T-helper 1 cell (primary cell): ENCODE measurements around the gene R3HDM2.
"Not testable (repeated sequence)": the region's sequence is repeated elsewhere in the genome, so short reads cannot be mapped to it uniquely, and the experiment has no call there.

Source experiments
- DNase-seq, 5 donors: peaks; one replicate each; pipeline ENCODE4 v3.0.0-alpha.2; 2012 to 2020

The R3HDM2 gene

GRCh38 chr12:57419495-57419894, 11.3 kb downstream of the R3HDM2 start:
- no peak for DNase-seq

GRCh38 chr12:57418255-57418654, 12.6 kb downstream of the R3HDM2 start:
- DNase-seq: no peak

DNA sequence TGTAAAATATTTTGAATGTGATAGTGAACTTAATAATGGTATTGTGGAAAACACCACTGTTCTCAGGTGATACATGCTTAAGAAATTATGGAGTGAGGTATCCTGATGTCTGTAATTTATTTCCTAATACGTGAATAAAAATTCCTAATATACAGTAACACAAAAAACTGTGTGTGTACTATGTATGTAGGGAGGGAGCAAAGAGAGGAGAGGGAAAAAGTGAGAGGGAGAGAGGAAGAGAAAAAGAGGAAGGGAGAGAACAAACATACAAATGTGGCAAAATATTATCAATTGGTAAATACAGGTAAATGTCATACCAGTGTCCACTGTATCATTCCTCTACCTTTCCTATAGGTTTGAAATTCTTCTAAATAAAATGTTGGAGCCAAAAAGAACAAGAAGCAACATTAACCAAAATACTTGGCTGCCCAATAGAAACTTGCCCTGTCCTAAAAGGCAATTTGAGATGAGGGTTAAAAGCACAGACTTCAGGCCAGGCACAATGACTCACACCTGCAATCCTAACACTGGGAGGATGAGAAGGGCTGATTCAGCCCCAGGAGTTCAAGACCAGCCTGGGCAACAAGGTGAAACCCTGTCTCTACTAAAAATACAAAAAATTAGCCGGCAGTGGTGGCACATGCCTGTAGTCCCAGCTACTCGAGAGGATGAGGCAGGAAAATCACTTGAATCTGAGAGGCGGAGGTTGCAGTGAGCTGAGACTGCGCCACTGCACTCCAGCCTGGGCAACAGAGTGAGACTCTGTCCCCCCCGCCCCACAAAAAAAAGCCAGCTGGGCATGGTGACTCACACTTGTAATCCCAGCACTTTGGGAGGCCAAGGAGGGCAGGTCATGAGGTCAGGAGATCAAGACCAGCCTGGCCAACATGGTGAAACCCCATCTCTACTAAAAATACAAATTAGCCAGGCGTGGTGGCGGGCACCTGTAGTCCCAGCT, 14.5 kb downstream of the R3HDM2 start:
- DNase-seq: no peak

GRCh38 chr12:57415088-57415487, 15.8 kb downstream of the R3HDM2 start:
- DNase-seq: no peak

- DNase-seq: not testable (repeated sequence)
Observed at GRCh38 chr12:57414160-57414559, 16.7 kb downstream of the R3HDM2 start.

DNA sequence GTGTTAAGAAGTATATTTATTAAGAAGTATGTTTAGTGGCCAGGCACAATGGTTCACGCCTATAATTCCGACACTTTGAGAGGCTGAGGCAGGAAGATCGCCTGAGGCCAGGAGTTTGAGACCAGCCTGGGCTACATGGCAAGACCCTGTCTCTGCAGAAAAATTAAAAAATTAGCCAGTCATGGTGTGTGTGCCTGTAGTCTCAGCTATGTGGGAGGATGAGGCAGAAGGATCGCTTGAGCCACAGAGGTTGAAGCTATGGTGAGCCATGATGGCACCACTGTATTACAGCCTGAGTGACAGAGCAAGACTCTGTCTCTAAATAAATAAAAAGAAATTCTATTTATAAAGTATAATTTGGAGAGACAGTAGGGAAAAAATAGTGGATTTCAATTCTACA, 20.3 kb downstream of the R3HDM2 start:
- no peak for DNase-seq

- no peak for DNase-seq
Observed at GRCh38 chr12:57404966-57405640, 25.7 kb downstream of the R3HDM2 start.

GRCh38 chr12:57402156-57402555, 28.7 kb downstream of the R3HDM2 start:
- not testable (repeated sequence) for DNase-seq

DNA sequence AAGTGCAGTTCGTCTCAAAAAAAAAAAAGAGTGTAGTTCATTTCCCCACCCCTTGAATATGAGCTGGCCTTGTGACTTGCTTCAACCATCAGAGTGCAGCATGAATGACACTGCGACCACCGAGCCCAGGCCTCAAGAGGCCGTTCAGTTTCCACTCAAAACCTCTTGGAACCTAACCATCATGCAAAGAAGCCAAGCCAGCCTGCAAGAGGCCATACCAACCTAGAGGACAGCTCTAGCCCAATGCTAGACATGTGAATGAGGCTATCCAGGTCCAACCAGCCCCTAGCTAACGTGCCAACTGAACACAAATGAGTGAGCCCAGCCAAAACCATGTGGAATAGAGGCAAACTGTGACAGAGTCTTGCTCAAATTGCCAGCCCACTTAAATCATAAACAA, 29.7 kb downstream of the R3HDM2 start:
- no peak for DNase-seq

DNA sequence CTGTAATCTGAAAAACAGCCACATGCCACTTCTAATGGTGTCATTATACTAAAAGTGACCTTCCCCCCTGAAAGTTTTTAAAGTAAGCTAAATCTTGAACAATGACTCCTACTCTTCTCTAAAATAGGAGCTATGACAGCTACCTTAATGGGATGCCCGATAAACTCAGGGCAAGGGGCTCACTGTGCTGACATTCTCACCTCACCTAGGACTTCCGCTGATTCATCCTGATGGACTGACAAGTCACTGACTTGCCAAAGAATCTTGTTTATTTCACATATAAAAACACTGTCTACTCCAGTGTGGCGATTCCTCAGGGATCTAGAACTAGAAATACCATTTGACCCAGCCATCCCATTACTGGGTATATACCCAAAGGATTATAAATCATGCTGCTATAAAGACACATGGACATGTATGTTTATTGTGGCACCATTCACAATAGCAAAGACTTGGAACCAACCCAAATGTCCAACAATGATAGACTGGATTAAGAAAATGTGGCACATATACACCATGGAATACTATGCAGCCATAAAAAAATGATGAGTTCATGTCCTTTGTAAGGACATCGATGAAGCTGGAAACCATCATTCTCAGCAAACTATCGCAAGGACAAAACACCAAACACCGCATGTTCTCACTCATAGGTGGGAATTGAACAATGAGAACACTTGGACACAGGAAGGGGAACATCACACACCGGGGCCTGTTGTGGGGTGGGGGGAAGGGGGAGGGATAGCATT, 31.0 kb downstream of the R3HDM2 start:
- not testable (repeated sequence) for DNase-seq

- DNase-seq: no peak
Observed at GRCh38 chr12:57397441-57397840, 33.4 kb downstream of the R3HDM2 start.

DNA sequence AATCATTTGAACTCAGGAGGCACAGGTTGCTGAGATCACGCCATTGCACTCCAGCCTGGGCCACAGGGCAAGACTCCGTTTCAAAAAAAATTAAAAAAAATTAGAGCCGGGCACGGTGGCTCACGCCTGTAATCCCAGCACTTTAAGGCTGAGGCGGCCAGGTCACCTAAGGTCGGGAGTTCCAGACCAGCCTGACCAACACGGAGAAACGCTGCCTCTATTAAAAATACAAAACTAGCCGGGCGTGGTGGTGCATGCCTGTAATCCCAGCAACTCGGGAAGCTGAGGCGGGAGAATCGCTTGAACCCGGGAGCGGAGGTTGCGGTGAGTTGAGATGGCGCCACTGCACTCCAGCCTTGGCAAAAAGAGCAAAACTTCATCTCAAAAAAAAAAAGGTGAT, 35.7 kb downstream of the R3HDM2 start:
- no peak for DNase-seq

- no peak for DNase-seq
Observed at GRCh38 chr12:57390174-57390573, 40.7 kb downstream of the R3HDM2 start.

DNA sequence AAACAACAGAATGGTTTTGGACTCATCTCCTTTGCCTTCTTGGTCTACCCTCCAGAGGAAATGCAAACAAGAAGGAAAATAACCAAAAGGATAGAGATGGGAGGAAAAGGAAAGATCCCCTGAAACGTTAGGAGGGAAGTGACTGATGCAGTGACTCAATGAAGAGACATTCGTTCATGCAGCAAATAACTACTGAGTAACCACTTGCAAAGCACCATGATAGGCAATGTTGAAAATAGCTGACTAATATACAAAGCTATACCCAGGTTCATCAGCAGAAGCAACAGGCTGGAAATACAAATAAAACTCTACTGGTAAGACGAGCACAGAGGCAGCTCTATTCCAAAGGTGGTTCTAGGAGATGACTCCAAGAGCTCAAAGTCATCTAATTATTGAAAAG, 41.8 kb downstream of the R3HDM2 start:
- DNase-seq: no peak

- DNase-seq: no peak
Observed at GRCh38 chr12:57388425-57388824, 42.4 kb downstream of the R3HDM2 start.

DNA sequence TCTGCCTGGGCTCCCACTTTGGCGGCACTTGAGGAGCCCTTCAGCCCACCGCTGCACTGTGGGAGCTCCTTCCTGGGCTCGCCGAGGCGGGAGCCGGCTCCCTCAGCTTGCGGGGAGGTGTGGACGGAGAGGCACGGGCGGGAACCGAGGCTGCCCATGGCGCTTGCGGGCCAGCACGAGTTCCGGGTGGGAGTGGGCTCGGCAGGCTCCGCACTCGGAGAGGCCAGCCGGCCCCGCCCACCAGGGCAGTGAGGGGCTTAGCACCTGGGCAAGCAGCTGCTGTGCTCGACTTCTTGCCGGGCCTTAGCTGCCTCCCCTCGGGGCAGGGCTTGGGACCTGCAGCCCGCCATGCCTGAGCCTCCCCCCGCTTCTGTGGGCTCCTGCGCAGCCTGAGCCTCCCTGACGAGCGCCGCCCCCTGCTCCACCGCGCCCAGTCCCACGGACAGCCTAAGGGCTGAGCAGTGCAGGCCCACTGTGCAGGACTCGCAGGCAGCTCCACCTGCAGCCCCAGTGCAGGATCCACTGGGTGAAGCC, 44.6 kb downstream of the R3HDM2 start:
- DNase-seq: peak in 1 of 5 donors; percentile 3

DNA sequence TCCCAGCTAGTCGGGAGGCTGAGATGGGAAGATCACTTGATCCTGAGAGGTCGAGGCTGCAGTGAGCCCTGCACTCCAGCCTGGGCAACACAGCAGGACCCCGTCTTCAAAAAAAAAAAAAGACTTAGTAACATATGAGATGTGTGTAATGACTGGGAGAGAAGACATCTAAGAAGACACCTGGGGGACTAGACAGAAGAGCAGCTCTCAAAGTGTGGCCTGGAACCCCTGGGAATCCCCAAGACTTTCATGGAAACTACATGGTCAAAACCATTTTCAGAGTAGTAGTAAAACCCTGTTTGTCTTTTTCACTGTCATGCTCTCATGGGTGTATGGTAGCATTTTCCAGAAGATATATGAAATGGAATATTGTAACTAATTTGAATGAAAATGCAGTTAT, 45.3 kb downstream of the R3HDM2 start:
- DNase-seq: no peak

DNA sequence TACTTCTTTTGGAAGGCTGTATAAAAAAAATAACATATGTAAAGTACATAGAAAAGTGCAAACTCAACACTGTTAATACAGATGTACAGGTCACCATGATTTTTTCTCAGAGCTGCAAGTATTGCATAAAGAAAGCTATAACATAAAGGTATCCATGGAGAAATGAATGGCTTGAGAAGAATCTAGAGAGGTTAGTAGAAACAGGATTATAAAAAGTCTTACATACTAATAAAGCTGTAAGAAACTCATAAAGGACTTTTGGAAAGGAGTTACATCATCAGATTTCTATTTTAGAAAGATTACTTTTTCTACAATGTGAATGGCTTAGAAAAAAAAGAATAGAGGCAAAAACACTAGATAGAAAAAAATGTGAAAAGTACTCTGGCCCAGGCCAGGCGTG, 46.4 kb downstream of the R3HDM2 start:
- no peak for DNase-seq

- no peak for DNase-seq
Observed at GRCh38 chr12:57381693-57382220, 49.1 kb downstream of the R3HDM2 start.

DNA sequence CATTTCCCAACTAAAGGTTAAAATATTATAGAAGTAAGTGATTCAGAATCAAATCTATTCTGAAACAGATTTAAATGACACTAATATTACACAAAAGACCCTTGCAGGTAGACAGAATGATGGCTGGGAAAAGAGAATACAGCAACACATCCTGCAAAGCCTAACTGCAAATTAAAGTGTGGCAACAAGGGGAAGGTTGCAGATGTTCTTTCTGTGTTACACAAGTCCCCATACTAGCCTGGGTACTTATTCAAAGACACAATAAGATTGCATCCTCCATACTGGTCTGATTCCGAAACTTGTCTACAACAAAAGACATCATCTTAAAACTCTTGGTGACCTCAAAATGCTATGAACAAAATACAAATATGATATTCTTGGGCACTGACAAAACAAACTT, 50.5 kb downstream of the R3HDM2 start:
- DNase-seq: no peak

DNA sequence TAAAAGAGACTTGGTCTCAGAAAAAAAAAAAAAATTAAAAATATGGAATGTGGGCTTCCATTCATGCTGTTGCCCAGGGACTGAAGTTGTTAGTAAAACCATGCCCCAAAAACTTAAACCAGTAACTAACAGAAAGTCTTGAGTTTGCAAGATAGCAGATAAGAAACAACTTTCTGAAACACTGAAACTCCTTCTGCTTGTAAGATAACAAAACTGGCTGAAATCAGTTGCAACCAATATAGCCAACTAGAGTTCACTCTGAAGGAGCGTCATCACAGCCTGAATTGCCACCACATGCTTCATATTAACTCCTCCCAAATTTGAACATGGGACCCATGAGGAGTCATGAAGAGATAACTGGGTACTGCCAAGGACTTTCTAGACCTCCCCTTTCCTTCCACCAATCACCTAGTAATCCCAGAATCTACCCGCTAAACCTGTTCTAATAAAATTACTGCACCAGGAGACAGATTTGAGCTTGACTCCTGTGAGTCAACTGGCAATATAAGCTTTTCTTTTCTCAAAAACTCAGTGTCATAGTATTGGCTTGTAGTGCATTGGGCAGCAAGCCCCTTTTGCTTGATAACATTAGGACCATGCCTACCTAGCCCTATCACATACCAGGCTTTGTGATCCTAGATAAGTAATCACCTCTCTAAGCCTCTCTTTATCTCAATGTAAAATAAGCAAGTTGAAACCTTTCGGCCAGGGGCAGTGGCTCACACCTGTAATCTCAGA, 53.6 kb downstream of the R3HDM2 start:
- no peak for DNase-seq

- no peak for DNase-seq
Observed at GRCh38 chr12:57372233-57372632, 58.6 kb downstream of the R3HDM2 start.
